K562 (cell line): ENCODE data around the gene CACNB1. TPM values are rescaled to one million over a fixed set of nuclear protein-coding genes. Genes with fewer than 3 reads are reported as not detected.
A peak's percentile ranks its signal among the peaks of the same experiment; 100 is the strongest.
"Not testable (repeated sequence)": the region's sequence is repeated elsewhere in the genome, so short reads cannot be mapped to it uniquely, and the experiment has no call there.

Experiments
- ATAC-seq: fragments of 200-7000 bp; cut with Tn5 transposase; 3 replicates; pipeline ENCODE4 v1.9.1; 2020; ENCODE audit warnings: moderate library complexity
- BruUV-seq: library from RNA; stranded (reverse); fragments of 400-500 nt; replicated peaks from 2 replicates; lab custom pipeline; 2021; lab: Mats Ljungman, UMichigan
- CTCF ChIA-PET: fragments of 300-600 bp; formaldehyde crosslinking; extraction: SDS; loops from one replicate; lab custom pipeline; 2021; ENCODE audit warnings: low intra/inter-chr PET ratio; lab: Yijun Ruan, JAX
- POLR2A ChIA-PET: fragments of 300-600, 350-650 bp; sonication (Branson Sonifier 250); formaldehyde crosslinking; extraction: SDS; loops from one replicate; lab custom pipeline; 2021; ENCODE audit warnings: antibody characterized with exemption, inconsistent platforms; lab: Yijun Ruan, JAX
- DNase-seq, 4 experiments: peaks; one replicate each; pipeline versions ENCODE4 v3.0.0 to v3.0.0-alpha.2; 2011 to 2018; ENCODE audit warnings: low spot score in 3 of 4, mixed read lengths in 3 of 4; ENCODE audit errors: extremely low read depth in 1 of 4
- FAIRE-seq: peaks from 2 replicates; lab custom pipeline; 2011; peaks lifted over from hg19 to GRCh38; lab: Jason Lieb, UNC
- H2AFZ ChIP-seq: 2 replicates; pipeline ENCODE4 v1.6.0; 2011; ENCODE audit warnings: low read depth, low read length, control low read depth, inconsistent platforms
- H3K27ac ChIP-seq: fragments of 200-600 bp; 3 replicates; pipeline ENCODE4 v1.8.0; 2011; ENCODE audit warnings: low read depth, mild to moderate bottlenecking, control low read depth, inconsistent platforms, low read length, moderate library complexity, mixed read lengths; ENCODE audit errors: extremely low read depth
- H3K27me3 ChIP-seq, 2 experiments: fragments of 300-600 bp in 1 of 2; 2 replicates in 1 of 2; 3 replicates in 1 of 2; pipeline versions ENCODE4 v1.6.0 to v1.8.0; 2011; ENCODE audit warnings: inconsistent platforms in 2 of 2, low read length in 2 of 2, mild to moderate bottlenecking in 1 of 2, mixed read lengths in 1 of 2, moderate library complexity in 1 of 2; ENCODE audit not compliant: control insufficient read depth in 2 of 2, insufficient read depth in 2 of 2
- H3K36me3 ChIP-seq: fragments of 300-600 bp; 3 replicates; pipeline ENCODE4 v1.8.0; 2011; ENCODE audit warnings: mild to moderate bottlenecking, low read length, inconsistent platforms; ENCODE audit not compliant: control insufficient read depth, insufficient read depth
- H3K4me1 ChIP-seq, 2 experiments: fragments of 200-600 bp in 1 of 2; replicated peaks in 1 of 2; 2 replicates in 1 of 2; 3 replicates in 1 of 2; pipeline versions ENCODE4 v1.5.1 to v1.8.0; 2011; ENCODE audit warnings: inconsistent platforms in 2 of 2, low read length in 2 of 2, mild to moderate bottlenecking in 1 of 2, mixed read lengths in 1 of 2, moderate library complexity in 1 of 2; ENCODE audit not compliant: control insufficient read depth in 2 of 2, insufficient read depth in 2 of 2
- H3K4me2 ChIP-seq: 2 replicates; pipeline ENCODE4 v1.6.1; 2011; ENCODE audit warnings: low read length, control low read depth, inconsistent platforms, mixed read lengths; ENCODE audit not compliant: insufficient read depth
- H3K4me3 ChIP-seq: fragments of 200-600 bp; sonication (generic), shearing (Covaris generic); 2 replicates; pipeline ENCODE4 v1.5.1; 2016; ENCODE audit warnings: control low read depth, inconsistent platforms
- H3K79me2 ChIP-seq: fragments of 200-600 bp; 3 replicates; pipeline ENCODE4 v1.8.0; 2011; ENCODE audit warnings: low read length, inconsistent platforms; ENCODE audit not compliant: control insufficient read depth, insufficient read depth
- H3K9ac ChIP-seq, 2 experiments: 2 replicates each; pipeline versions ENCODE4 v1.6.0 to v1.6.1; 2011; ENCODE audit warnings: low read depth in 2 of 2, low read length in 2 of 2, control low read depth in 1 of 2, inconsistent platforms in 1 of 2, mild to moderate bottlenecking in 1 of 2, mixed read lengths in 1 of 2; ENCODE audit not compliant: insufficient read depth in 1 of 2
- H3K9me1 ChIP-seq: one replicate; pipeline ENCODE4 v1.6.0; 2011; ENCODE audit warnings: inconsistent platforms, mild to moderate bottlenecking, low read length, moderate library complexity; ENCODE audit not compliant: control insufficient read depth, insufficient read depth
- H3K9me3 ChIP-seq: replicated peaks from 2 replicates; pipeline ENCODE4 v1.5.1; 2011; ENCODE audit warnings: low read depth, low read length, inconsistent platforms; ENCODE audit not compliant: control insufficient read depth, insufficient read depth
- H4K20me1 ChIP-seq: replicated peaks from 2 replicates; pipeline ENCODE4 v1.6.1; 2011; ENCODE audit warnings: low read length, inconsistent platforms, mixed read lengths; ENCODE audit not compliant: control insufficient read depth, insufficient read depth
- CBX5 ChIP-seq: IDR thresholded peaks from 2 replicates; pipeline ENCODE4 v1.6.1; 2014; ENCODE audit warnings: low read depth, borderline replicate concordance
- RFX7 ChIP-seq: fragments of 250-450 bp; sonication (Bioruptor Pico); IDR thresholded peaks from 2 replicates; pipeline ENCODE4 v1.5.1; 2021; ENCODE audit warnings: mild to moderate bottlenecking
- WGBS: fragments of 100-300 bp; shearing (Covaris generic); methylation state at CpG from one replicate; pipeline ENCODE4 v1.1.6; 2016; ENCODE audit warnings: low coverage, mixed read lengths; ENCODE audit not compliant: insufficient coverage; ENCODE audit errors: missing lambda C conversion rate; 5-methylcytosine and 5-hydroxymethylcytosine counted together
- in situ Hi-C: fragments of 300-500 bp; cut with MboI; formaldehyde crosslinking; loops from 4 replicates; pipeline ENCODE4 v1.15.0; 2018; ENCODE audit warnings: inconsistent platforms, mixed read lengths
- intact Hi-C: fragments of 100-400 bp; cut with micrococcal nuclease; formaldehyde crosslinking; loops from 2 replicates; pipeline ENCODE4 v1.14.2; 2022
- polyA plus RNA-seq, 8 experiments: library from polyadenylated mRNA; depleted of rRNA in 4 of 8; stranded (reverse) in 5 of 8; unstranded in 3 of 8; fragments of >200 nt; fragmentation: Nextera tagmentation in 2 of 8; fragmentation: Illumina TruSeq in 1 of 8; extraction: Ambion mirVana in 2 of 8; extraction: Trizol in 1 of 8; gene quantifications; 2 replicates each; pipeline versions ENCODE4 v1.2.1 to v1.2.3, GENCODE V29; 2011 to 2014; ENCODE audit warnings: inconsistent platforms in 1 of 8, missing spikeins in 1 of 8
- total RNA-seq, 7 experiments: library from RNA; depleted of rRNA in 6 of 7; stranded (reverse); fragments of >200 nt in 6 of 7; fragmentation: Illumina TruSeq in 2 of 7; extraction: Trizol in 2 of 7; gene quantifications; 2 replicates each; pipeline versions ENCODE4 v1.2.1 to v1.2.3, GENCODE V29; 2011 to 2021; ENCODE audit warnings: low replicate concordance in 1 of 7
- TF ChIP-seq, protein P1 (sequence below): IDR thresholded peaks from 2 replicates; pipeline ENCODE4 v1.6.1; 2016; ENCODE audit warnings: missing genetic modification characterization, missing compliant biosample characterization

CACNB1 gene
- total and polyA plus RNA-seq, 9 of the 15 experiments (the other 6 are each of a cell fraction or from before 2014, with no cell fraction given): 0.08 to 7.4 (median 3.0) TPM

DNA sequence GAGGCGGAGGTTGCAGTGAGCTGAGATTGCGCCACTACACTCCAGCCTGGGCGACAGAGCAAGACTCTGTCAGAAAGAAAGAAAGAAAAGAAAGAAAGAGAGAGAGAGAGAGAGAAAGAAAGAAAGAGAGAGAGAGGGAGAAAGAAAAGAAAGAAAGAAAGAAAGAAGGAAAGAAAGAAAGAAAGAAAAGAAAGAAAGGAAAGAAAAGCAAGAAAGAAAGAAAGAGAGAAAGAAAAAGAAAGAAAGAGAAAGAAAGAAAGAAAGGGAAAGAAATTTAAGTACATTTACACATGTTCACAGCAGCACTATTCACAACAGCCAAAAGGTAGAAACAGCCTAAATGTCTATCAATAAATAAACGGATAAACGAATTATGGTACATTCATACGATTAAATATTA lies 67.9 kb downstream of the CACNB1 start:
- H4K20me1 ChIP-seq, H3K79me2 ChIP-seq, H3K4me3 ChIP-seq, H3K9me1 ChIP-seq, BruUV-seq, H3K9me3 ChIP-seq, H2AFZ ChIP-seq, H3K4me1 ChIP-seq, ATAC-seq, intact Hi-C loops, in situ Hi-C loops, POLR2A ChIA-PET, CTCF ChIA-PET, DNase-seq, H3K36me3 ChIP-seq, H3K9ac ChIP-seq, H3K4me2 ChIP-seq, FAIRE-seq, H3K27ac ChIP-seq: not testable (repeated sequence)
- TF ChIP-seq, protein P1, sequence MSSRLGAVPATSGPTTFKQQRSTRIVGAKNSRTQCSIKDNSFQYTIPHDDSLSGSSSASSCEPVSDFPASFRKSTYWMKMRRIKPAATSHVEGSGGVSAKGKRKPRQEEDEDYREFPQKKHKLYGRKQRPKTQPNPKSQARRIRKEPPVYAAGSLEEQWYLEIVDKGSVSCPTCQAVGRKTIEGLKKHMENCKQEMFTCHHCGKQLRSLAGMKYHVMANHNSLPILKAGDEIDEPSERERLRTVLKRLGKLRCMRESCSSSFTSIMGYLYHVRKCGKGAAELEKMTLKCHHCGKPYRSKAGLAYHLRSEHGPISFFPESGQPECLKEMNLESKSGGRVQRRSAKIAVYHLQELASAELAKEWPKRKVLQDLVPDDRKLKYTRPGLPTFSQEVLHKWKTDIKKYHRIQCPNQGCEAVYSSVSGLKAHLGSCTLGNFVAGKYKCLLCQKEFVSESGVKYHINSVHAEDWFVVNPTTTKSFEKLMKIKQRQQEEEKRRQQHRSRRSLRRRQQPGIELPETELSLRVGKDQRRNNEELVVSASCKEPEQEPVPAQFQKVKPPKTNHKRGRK (tag): peak; percentile 95
- 18% methylated on average over 6 of the region's 6 CpGs for WGBS
- peaks cover 13 to 24% of the 10 kb centered on the region in 2 experiments for H3K27me3 ChIP-seq

DNA sequence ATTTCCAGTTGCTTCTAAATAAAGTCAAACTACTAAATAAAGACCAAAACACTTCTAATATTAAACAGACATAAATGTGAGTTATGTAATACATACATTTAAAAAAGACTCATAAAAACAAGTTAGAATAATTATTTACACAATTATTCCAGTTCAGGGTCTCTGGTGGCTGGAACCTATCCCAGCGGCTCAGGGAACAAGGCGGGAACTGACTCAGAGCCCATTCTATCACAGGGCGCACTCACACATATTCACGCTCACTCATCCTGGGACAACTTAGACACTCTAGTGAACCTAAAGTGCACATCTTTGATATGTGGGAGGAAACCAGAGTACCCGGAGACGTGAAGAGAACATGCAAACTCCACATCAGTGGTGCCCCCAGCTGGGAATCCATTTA lies 71.0 kb downstream of the CACNB1 start:
- Histone ChIP-seq H4K20me1 (no peaks in the 10 kb centered on the region; the same call in 1 of the 2 replicates), H3K36me3 (no peaks in the 10 kb centered on the region), H3K9ac (no peak overlapping the region), H3K4me3 (no peak overlapping the region), H3K9me3 (no peaks in the 10 kb centered on the region), H3K27me3 (peaks cover 26 to 40% of the 10 kb centered on the region in 2 experiments), H3K9me1 (no peaks in the 10 kb centered on the region), H3K79me2 (no peaks in the 10 kb centered on the region), H2AFZ (no peak overlapping the region), H3K27ac (no peak overlapping the region), H3K4me2 (no peak overlapping the region), H3K4me1 (no peaks in the 10 kb centered on the region)
- 23% methylated on average over 6 of the region's 6 CpGs for WGBS
- no TSS peak for BruUV-seq
- no peak for TF ChIP-seq CBX5
- TF ChIP-seq RFX7 (CRISPR knock-in tag): no peak
- POLR2A ChIA-PET: interaction anchor here (1.2 kb wide), 1 partner anchor 12 kb away, joined by 3 read pairs; no protein-coding TSS in a partner anchor
- in situ Hi-C loops: no loop called here
- DNase-seq (no peak), FAIRE-seq (no peak), ATAC-seq (no peak)
- intact Hi-C loops: no loop called here
- CTCF ChIA-PET: no interaction called here
